Karpas-422 (cell line): Measurements from ENCODE around the gene SEC23A. TPM values are rescaled to one million over a fixed set of nuclear protein-coding genes. Genes with fewer than 3 reads are reported as not detected.
"Not testable (repeated sequence)": the region's sequence is repeated elsewhere in the genome, so short reads cannot be mapped to it uniquely, and the experiment has no call there.

Source experiments
- DNase-seq: peaks from one replicate; pipeline ENCODE4 v3.0.0-alpha.2; 2015
- H2AFZ ChIP-seq: fragments of 200-600 bp; sonication (generic); 2 replicates; pipeline ENCODE4 v1.6.1; 2014; ENCODE audit warnings: antibody characterized with exemption, low read length, mixed read lengths
- H3K27ac ChIP-seq: fragments of 200-600 bp; sonication (generic); 2 replicates; pipeline ENCODE4 v1.5.1; 2014; ENCODE audit warnings: mild to moderate bottlenecking, low read length, moderate library complexity
- H3K27me3 ChIP-seq: fragments of 200-600 bp; sonication (generic); 2 replicates; pipeline ENCODE4 v1.6.1; 2014; ENCODE audit warnings: low read length, mixed read lengths
- H3K36me3 ChIP-seq: fragments of 200-600 bp; sonication (generic); 2 replicates; pipeline ENCODE4 v1.6.1; 2014; ENCODE audit warnings: low read length, mixed read lengths; ENCODE audit not compliant: insufficient read depth
- H3K4me1 ChIP-seq: fragments of 200-600 bp; sonication (generic); 2 replicates; pipeline ENCODE4 v1.6.1; 2014; ENCODE audit warnings: mild to moderate bottlenecking, low read length, mixed read lengths
- H3K4me2 ChIP-seq: fragments of 200-600 bp; sonication (generic); 2 replicates; pipeline ENCODE4 v1.6.1; 2014; ENCODE audit warnings: low read length, low read depth, mild to moderate bottlenecking; ENCODE audit not compliant: poor library complexity, severe bottlenecking
- H3K4me3 ChIP-seq: fragments of 200-600 bp; sonication (generic); 2 replicates; pipeline ENCODE4 v1.5.1; 2014; ENCODE audit warnings: mild to moderate bottlenecking, antibody characterized with exemption, low read length, mixed read lengths
- H3K79me2 ChIP-seq: fragments of 200-600 bp; sonication (generic); 2 replicates; pipeline ENCODE4 v1.6.1; 2014; ENCODE audit warnings: mild to moderate bottlenecking, low read length, mixed read lengths
- H3K9ac ChIP-seq: fragments of 200-600 bp; sonication (generic); 2 replicates; pipeline ENCODE4 v1.6.0; 2014; ENCODE audit warnings: low read length
- H3K9me2 ChIP-seq: fragments of 200-600 bp; sonication (generic), shearing (Covaris generic); replicated peaks from 2 replicates; pipeline ENCODE4 v1.6.0; 2014; ENCODE audit warnings: mild to moderate bottlenecking, low read length, moderate library complexity; ENCODE audit not compliant: insufficient read depth
- H3K9me3 ChIP-seq: fragments of 300-700, 200-600 bp; sonication (generic); 2 replicates; pipeline ENCODE4 v1.6.1; 2014; ENCODE audit warnings: low read length, mixed read lengths
- H4K20me1 ChIP-seq: fragments of 200-600 bp; sonication (generic); 2 replicates; pipeline ENCODE4 v1.6.1; 2014; ENCODE audit warnings: mild to moderate bottlenecking, antibody characterized with exemption, low read length, low read depth; ENCODE audit not compliant: insufficient read depth
- total RNA-seq: library from RNA; depleted of rRNA; stranded (reverse); fragments of >200 nt; shearing (Covaris generic); gene quantifications from 2 replicates; pipeline ENCODE4 v1.2.3, GENCODE V29; 2014; ENCODE audit warnings: low replicate concordance

Gene SEC23A
- total RNA-seq, 1 experiment from 2014 or later: 67.6 TPM

DNA sequence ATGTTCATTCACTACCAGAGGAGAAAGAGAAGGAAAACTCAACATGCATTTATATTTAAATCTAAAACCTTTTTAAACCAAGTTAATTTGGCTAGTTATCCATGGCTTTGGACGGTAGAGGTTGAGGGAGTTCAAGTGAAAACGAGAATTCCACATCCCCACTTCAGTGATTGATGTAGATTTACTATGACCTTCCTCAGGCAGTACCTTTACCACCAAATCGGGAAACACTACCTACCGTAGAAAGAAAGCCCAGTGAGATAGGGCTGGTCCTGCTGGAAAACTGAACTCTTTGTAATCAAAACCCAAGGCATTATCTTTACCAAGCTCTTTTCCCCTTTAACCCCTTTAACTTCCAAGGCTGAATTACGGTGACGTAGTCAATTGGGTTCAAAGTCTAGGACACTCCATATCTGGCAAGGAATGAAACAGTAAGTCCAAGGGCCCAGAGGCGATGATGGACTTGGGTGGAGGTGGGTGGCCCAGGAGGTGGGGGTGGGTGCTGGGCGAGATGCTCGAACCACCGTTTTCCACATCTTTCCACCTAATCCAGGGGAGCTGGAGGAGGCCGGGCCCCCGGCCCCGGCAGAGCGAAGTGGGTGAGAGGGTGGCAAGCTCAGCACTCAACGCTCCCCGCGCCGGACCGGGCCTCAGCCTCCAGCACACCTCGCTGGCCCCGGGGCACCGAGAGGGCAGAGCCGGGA, 618 bp downstream of the SEC23A start:
- DNase-seq: peak; percentile 59
- peak overlapping the region; percentile 98 for H3K4me2 ChIP-seq
- peak overlapping the region; percentile 85 for H3K4me3 ChIP-seq
- H3K9me2 ChIP-seq: no peaks in the 10 kb centered on the region
- H3K4me1 ChIP-seq: peaks cover 42% of the 10 kb centered on the region
- no peaks in the 10 kb centered on the region for H3K9me3 ChIP-seq
- H3K36me3 ChIP-seq: no peaks in the 10 kb centered on the region
- H3K27me3 ChIP-seq: no peaks in the 10 kb centered on the region
- H3K27ac ChIP-seq: peak overlapping the region; percentile 70
- peak overlapping the region; percentile 88 for H3K9ac ChIP-seq
- H2AFZ ChIP-seq: peak overlapping the region; percentile 33; the same call in 1 of the 2 replicates
- no peaks in the 10 kb centered on the region for H4K20me1 ChIP-seq
- peaks cover 71% of the 10 kb centered on the region for H3K79me2 ChIP-seq

DNA sequence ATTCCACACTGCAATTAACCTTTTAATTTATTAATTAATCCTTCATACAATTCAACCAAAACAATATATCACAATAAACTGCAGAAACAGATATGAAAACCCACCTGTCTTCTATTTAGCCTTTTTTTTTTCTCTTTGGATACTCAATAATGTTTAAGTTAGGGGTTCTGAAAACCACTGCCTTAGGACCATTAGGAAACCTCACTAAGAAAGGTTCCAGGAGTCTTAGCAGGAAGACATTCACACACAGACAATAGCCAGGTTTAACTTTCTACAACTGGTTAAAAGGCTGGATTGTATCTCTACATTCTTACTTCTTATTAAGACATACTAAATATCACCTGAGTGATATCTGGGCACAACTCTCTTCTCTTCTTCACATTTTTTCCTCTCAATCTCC, 3.3 kb downstream of the SEC23A start:
- H3K36me3 ChIP-seq: peaks cover 12% of the 10 kb centered on the region
- no peak overlapping the region for H3K4me3 ChIP-seq
- no peak for DNase-seq
- peaks cover 48% of the 10 kb centered on the region for H3K4me1 ChIP-seq
- H3K9me2 ChIP-seq: no peaks in the 10 kb centered on the region
- H3K9ac ChIP-seq: no peak overlapping the region
- H3K79me2 ChIP-seq: peaks cover 95% of the 10 kb centered on the region
- no peak overlapping the region for H2AFZ ChIP-seq
- H3K27ac ChIP-seq: no peak overlapping the region
- H3K27me3 ChIP-seq: no peaks in the 10 kb centered on the region
- no peaks in the 10 kb centered on the region for H4K20me1 ChIP-seq
- H3K9me3 ChIP-seq: no peaks in the 10 kb centered on the region
- no peak overlapping the region for H3K4me2 ChIP-seq

DNA sequence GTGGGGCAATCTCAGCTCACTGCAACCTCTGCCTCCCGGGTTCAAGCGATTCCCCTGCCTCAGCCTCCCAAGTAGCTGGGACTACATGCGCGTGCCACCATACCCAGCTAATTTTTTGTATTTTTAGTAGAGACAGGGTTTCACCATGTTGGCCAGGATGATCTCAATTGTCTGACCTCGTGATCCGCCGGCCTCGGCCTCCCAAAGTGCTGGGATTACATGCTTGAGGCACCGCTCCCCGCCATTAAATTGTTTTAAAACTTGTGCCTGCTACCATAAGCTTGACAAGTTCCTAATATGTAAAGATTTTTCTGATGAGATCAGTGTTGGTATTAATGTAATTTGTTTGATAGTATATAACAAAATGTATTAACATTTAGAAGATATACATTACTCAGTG, 3.8 kb downstream of the SEC23A start:
- H3K4me3 ChIP-seq, H3K9me2 ChIP-seq, H3K9ac ChIP-seq, H3K9me3 ChIP-seq, H3K4me2 ChIP-seq, DNase-seq, H4K20me1 ChIP-seq, H3K27me3 ChIP-seq, H2AFZ ChIP-seq, H3K27ac ChIP-seq: not testable (repeated sequence)
- Histone ChIP-seq H3K36me3 (peaks cover 16% of the 10 kb centered on the region), H3K4me1 (peaks cover 43% of the 10 kb centered on the region), H3K79me2 (peaks cover 95% of the 10 kb centered on the region)

DNA sequence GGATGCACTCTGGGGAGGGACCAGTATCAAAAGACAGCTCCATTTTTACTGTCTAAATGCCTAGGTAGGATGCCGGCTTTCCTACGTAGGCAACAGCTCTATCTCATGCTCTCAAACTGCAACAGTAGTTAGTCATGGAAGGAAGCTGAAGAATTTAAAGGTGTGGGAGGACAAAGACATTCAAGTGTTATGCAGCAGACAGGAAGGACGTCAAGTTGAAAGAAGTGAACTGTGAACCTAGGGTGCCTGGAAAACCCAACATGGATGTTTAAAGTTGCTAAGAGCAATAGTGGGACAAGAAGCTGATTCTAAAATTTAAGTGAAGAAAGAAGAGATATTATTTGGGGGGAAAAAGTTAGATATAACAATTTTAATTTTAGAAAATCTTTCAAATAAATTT, 5.9 kb downstream of the SEC23A start:
- Histone ChIP-seq H3K4me2 (no peak overlapping the region), H4K20me1 (no peaks in the 10 kb centered on the region)

DNA sequence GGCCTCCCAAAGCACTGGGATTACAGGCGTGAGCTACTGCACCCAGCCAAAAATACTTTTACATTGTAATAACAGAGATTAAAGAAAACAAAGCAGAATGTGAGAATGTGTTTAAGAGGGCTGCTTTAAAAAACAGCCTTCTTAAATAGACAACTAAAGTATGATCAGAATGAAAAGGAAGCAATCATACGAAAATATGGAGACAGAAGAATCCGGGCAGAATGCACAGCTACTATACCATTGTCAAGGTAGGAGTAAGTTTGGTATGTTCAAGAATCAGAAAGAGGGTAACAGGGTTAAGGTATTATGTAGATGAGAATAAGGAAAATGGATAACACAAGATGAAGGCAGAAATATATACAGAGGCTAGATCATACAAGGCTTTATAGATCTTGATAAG, 8.5 kb downstream of the SEC23A start:
- Histone ChIP-seq H3K4me1 (peaks cover 17% of the 10 kb centered on the region), H4K20me1 (no peaks in the 10 kb centered on the region), H3K36me3 (peaks cover 52% of the 10 kb centered on the region), H3K9me2 (no peaks in the 10 kb centered on the region), H2AFZ (no peak overlapping the region), H3K79me2 (peaks cover 75% of the 10 kb centered on the region), H3K27me3 (no peaks in the 10 kb centered on the region), H3K4me3 (no peak overlapping the region), H3K9me3 (no peaks in the 10 kb centered on the region), H3K9ac (no peak overlapping the region), H3K4me2 (no peak overlapping the region), H3K27ac (no peak overlapping the region)
- DNase-seq: no peak

More for the DNA sequence above, 5.9 kb downstream of the SEC23A start:
- Histone ChIP-seq H3K79me2 (peaks cover 84% of the 10 kb centered on the region), H3K9me3 (no peaks in the 10 kb centered on the region), H2AFZ (no peak overlapping the region), H3K4me1 (peaks cover 34% of the 10 kb centered on the region), H3K27ac (no peak overlapping the region; the same call in 1 of the 2 replicates), H3K4me3 (no peak overlapping the region), H3K27me3 (no peaks in the 10 kb centered on the region), H3K36me3 (peaks cover 28% of the 10 kb centered on the region), H3K9ac (no peak overlapping the region), H3K9me2 (no peaks in the 10 kb centered on the region)
- DNase-seq: no peak

DNA sequence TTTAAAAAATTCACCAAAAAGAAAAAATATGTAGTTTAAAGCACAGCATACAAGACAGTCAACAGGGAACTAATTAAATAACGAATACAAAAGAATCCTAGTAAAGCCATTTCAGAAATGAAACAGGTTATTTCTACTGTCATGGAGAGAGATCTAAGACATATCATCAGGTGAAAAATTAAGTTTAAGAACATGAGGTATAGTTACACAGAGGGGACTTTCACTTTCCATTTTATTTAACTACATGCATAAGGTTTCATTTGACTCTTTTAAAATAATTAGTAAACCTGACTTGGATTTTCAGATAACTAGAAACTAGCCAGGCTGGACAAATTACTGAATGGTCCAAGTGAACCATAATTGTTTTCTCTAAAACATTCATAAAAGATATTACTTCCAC, 11.3 kb downstream of the SEC23A start:
- H3K27me3 ChIP-seq: no peaks in the 10 kb centered on the region
- no peaks in the 10 kb centered on the region for H4K20me1 ChIP-seq
- no peak for DNase-seq
- H3K4me2 ChIP-seq: no peak overlapping the region
- no peak overlapping the region for H3K27ac ChIP-seq
- no peaks in the 10 kb centered on the region for H3K9me3 ChIP-seq
- peaks cover 64% of the 10 kb centered on the region for H3K36me3 ChIP-seq
- H3K4me1 ChIP-seq: peaks cover under 1% of the 10 kb centered on the region; the same call in 1 of the 2 replicates
- no peaks in the 10 kb centered on the region for H3K9me2 ChIP-seq
- H3K4me3 ChIP-seq: no peak overlapping the region
- peaks cover 65% of the 10 kb centered on the region for H3K79me2 ChIP-seq
- no peak overlapping the region for H2AFZ ChIP-seq
- no peak overlapping the region for H3K9ac ChIP-seq

DNA sequence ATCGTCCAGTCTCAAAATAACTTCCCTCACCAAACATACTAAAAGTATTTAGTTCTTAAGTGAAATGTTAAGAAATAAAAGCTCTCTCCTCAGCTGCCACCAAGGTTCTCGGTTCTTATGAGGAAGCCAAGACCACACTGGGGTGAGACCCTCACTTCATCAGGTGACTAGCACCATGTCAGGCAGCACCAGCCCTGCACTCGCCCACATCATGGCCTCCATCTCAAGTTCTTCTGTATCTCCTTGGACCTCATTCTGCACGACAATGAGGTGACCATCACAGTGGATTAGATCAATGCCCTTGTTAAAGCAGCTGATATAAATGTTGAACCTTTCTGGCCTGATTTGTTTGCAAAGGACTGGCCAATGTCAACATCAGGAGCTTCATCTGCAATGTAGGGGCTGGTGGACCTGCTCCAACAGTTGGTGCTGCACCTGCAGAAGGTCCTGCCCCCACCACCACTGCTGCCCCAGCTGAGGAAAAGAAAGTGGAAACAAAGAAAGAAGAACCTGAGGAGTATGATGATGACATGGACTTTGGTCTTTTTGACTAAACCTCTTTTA, 12.4 kb downstream of the SEC23A start:
- H3K79me2 ChIP-seq: peaks cover 56% of the 10 kb centered on the region
- DNase-seq: no peak
- no peak overlapping the region for H3K4me2 ChIP-seq
- no peaks in the 10 kb centered on the region for H3K9me2 ChIP-seq
- H3K4me1 ChIP-seq: no peaks in the 10 kb centered on the region
- no peak overlapping the region for H3K9ac ChIP-seq
- H4K20me1 ChIP-seq: no peaks in the 10 kb centered on the region
- no peak overlapping the region for H3K27ac ChIP-seq
- no peaks in the 10 kb centered on the region for H3K27me3 ChIP-seq
- H3K9me3 ChIP-seq: no peaks in the 10 kb centered on the region
- H3K36me3 ChIP-seq: peaks cover 70% of the 10 kb centered on the region
- no peak overlapping the region for H3K4me3 ChIP-seq
- no peak overlapping the region for H2AFZ ChIP-seq

DNA sequence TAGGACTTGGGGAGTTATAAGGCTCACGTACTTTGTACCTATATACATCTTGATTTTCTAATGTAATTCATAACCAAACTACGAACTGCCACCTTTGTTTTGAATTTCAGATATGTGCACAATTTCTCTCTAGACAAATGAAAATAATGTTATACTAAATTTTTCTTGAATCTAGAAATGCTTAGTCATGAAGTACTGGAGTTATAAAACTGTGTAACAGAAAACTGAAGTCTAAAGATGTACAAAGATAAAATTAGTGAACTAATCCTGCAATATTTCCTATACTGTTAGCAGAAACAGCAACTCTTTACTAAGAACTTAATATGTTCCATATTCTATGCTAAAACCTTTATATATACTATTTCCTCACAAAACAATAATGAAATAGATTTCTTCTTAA, 15.5 kb downstream of the SEC23A start:
- Histone ChIP-seq H3K9me2 (no peaks in the 10 kb centered on the region), H4K20me1 (no peaks in the 10 kb centered on the region), H3K4me1 (no peaks in the 10 kb centered on the region), H3K4me3 (no peak overlapping the region), H3K4me2 (no peak overlapping the region), H3K79me2 (peaks cover 41% of the 10 kb centered on the region), H3K9me3 (no peaks in the 10 kb centered on the region), H3K9ac (no peak overlapping the region), H3K27me3 (no peaks in the 10 kb centered on the region), H3K27ac (no peak overlapping the region), H3K36me3 (peaks cover 65% of the 10 kb centered on the region), H2AFZ (no peak overlapping the region)
- no peak for DNase-seq
